H1 (cell line): ENCODE results near the gene RELN. TPM values are rescaled to one million over a fixed set of nuclear protein-coding genes. Genes with fewer than 3 reads are reported as not detected.

Experiments used
- CTCF ChIA-PET: fragments of 300-600 bp; sonication (Branson Sonifier 250); formaldehyde crosslinking; loops from one replicate; lab custom pipeline; 2021; ENCODE audit not compliant: partially characterized antibody; lab: Charles Lee
- POLR2A ChIA-PET: fragments of 300-600 bp; sonication (Branson Sonifier 250); formaldehyde crosslinking; loops from one replicate; lab custom pipeline; 2021; ENCODE audit warnings: inconsistent platforms; ENCODE audit not compliant: partially characterized antibody; lab: Charles Lee
- DNase-seq, 2 experiments: peaks; one replicate each; pipeline versions ENCODE4 v3.0.0 to v3.0.0-alpha.2; 2010 to 2022; ENCODE audit warnings: low spot score in 2 of 2, low read depth in 1 of 2, mixed read lengths in 1 of 2
- FAIRE-seq: peaks from 2 replicates; lab custom pipeline; 2011; peaks lifted over from hg19 to GRCh38; lab: Jason Lieb, UNC
- H2AFZ ChIP-seq: 2 replicates; pipeline ENCODE4 v1.8.1; 2012; ENCODE audit warnings: low read length, inconsistent platforms
- H2AK5ac ChIP-seq: 2 replicates; pipeline ENCODE4 v1.6.1; 2013; ENCODE audit warnings: low read depth, low read length
- H2BK120ac ChIP-seq: replicated peaks from 2 replicates; pipeline ENCODE3; 2013; ENCODE audit warnings: low read depth, low read length, inconsistent platforms
- H2BK12ac ChIP-seq: 2 replicates; pipeline ENCODE4 v1.6.1; 2013; ENCODE audit warnings: low read depth, low read length
- H2BK15ac ChIP-seq: 2 replicates; pipeline ENCODE4 v1.6.1; 2013; ENCODE audit warnings: low read length
- H2BK20ac ChIP-seq: 2 replicates; pipeline ENCODE4 v1.6.1; 2013; ENCODE audit warnings: low read length
- H2BK5ac ChIP-seq: 2 replicates; pipeline ENCODE4 v1.6.1; 2013; ENCODE audit warnings: low read depth, low read length
- H3K14ac ChIP-seq: 2 replicates; pipeline ENCODE4 v1.6.1; 2013; ENCODE audit warnings: inconsistent platforms; ENCODE audit not compliant: insufficient read length
- H3K18ac ChIP-seq: 2 replicates; pipeline ENCODE4 v1.6.1; 2013; ENCODE audit warnings: low read length; ENCODE audit errors: extremely low read depth
- H3K23ac ChIP-seq: 2 replicates; pipeline ENCODE4 v1.6.1; 2013; ENCODE audit warnings: inconsistent platforms; ENCODE audit not compliant: insufficient read length
- H3K23me2 ChIP-seq: 2 replicates; pipeline ENCODE4 v1.6.1; 2013; ENCODE audit warnings: low read depth, low read length
- H3K27ac ChIP-seq: 2 replicates; pipeline ENCODE4 v1.6.1; 2011; ENCODE audit warnings: low read depth, low read length, inconsistent platforms
- H3K27me3 ChIP-seq, 4 experiments: replicated peaks in 1 of 4; 1 replicate in 1 of 4; 2 replicates in 3 of 4; pipeline versions ENCODE4 v1.6.1 to v1.8.1; 2011 to 2013; ENCODE audit warnings: low read length in 3 of 4, mild to moderate bottlenecking in 3 of 4, inconsistent platforms in 2 of 4, mixed read lengths in 2 of 4, moderate library complexity in 1 of 4; ENCODE audit not compliant: control insufficient read depth in 3 of 4, insufficient read depth in 3 of 4; ENCODE audit errors: extremely low read depth in 1 of 4
- H3K36me3 ChIP-seq, 4 experiments: 2 replicates each; pipeline versions ENCODE4 v1.6.1 to v1.8.1; 2011 to 2013; ENCODE audit warnings: mild to moderate bottlenecking in 4 of 4, low read length in 3 of 4, moderate library complexity in 2 of 4, control low read depth in 1 of 4, inconsistent platforms in 1 of 4; ENCODE audit not compliant: insufficient read depth in 4 of 4, control insufficient read depth in 2 of 4
- H3K4ac ChIP-seq: replicated peaks from 2 replicates; pipeline ENCODE3; 2013; ENCODE audit warnings: low read length, low read depth, mixed read lengths, inconsistent platforms; ENCODE audit not compliant: insufficient read length
- H3K4me1 ChIP-seq, 4 experiments: replicated peaks in 1 of 4; 1 replicate in 1 of 4; 2 replicates in 3 of 4; pipeline versions ENCODE4 v1.6.1 to v1.8.1; 2011 to 2013; ENCODE audit warnings: low read length in 3 of 4, inconsistent platforms in 2 of 4, mixed read lengths in 1 of 4; ENCODE audit not compliant: insufficient read depth in 4 of 4, control insufficient read depth in 3 of 4
- H3K4me2 ChIP-seq, 2 experiments: 2 replicates each; pipeline versions ENCODE4 v1.6.1 to v1.8.1; 2011 to 2013; ENCODE audit warnings: low read depth in 2 of 2, low read length in 2 of 2, control low read depth in 1 of 2, inconsistent platforms in 1 of 2, mild to moderate bottlenecking in 1 of 2; ENCODE audit not compliant: insufficient read depth in 1 of 2
- H3K4me3 ChIP-seq, 4 experiments: fragments of 200-600, 300-600 bp in 1 of 4; sonication (generic), shearing (Covaris generic), sonication (Bioruptor Twin) in 1 of 4; 2 replicates each; pipeline versions ENCODE4 v1.5.1 to v1.8.1; 2011 to 2016; ENCODE audit warnings: low read length in 4 of 4, low read depth in 3 of 4, control low read depth in 2 of 4, inconsistent platforms in 2 of 4, mild to moderate bottlenecking in 2 of 4, mixed read lengths in 1 of 4, moderate library complexity in 1 of 4; ENCODE audit not compliant: insufficient read depth in 2 of 4; ENCODE audit errors: extremely low read depth in 1 of 4
- H3K56ac ChIP-seq: replicated peaks from 2 replicates; pipeline ENCODE3; 2013; ENCODE audit warnings: low read depth, mild to moderate bottlenecking, mixed read lengths, low read length, inconsistent platforms; ENCODE audit not compliant: insufficient read length
- H3K79me1 ChIP-seq: 2 replicates; pipeline ENCODE4 v1.6.1; 2013; ENCODE audit warnings: low read depth, low read length, control low read depth
- H3K79me2 ChIP-seq, 2 experiments: 2 replicates each; pipeline versions ENCODE4 v1.6.1 to v1.8.1; 2012 to 2013; ENCODE audit warnings: low read length in 2 of 2, mild to moderate bottlenecking in 2 of 2, inconsistent platforms in 1 of 2; ENCODE audit not compliant: insufficient read depth in 2 of 2, control insufficient read depth in 1 of 2
- H3K9ac ChIP-seq, 4 experiments: replicated peaks in 1 of 4; 1 replicate in 1 of 4; 2 replicates in 3 of 4; pipeline versions ENCODE4 v1.6.1 to v1.8.1; 2011 to 2013; ENCODE audit warnings: low read depth in 3 of 4, low read length in 3 of 4, control low read depth in 2 of 4, mild to moderate bottlenecking in 2 of 4, moderate library complexity in 2 of 4, inconsistent platforms in 1 of 4; ENCODE audit errors: extremely low read depth in 1 of 4
- H3K9me3 ChIP-seq, 2 experiments: 2 replicates each; pipeline versions ENCODE4 v1.6.1 to v1.8.1; 2012 to 2013; ENCODE audit warnings: mild to moderate bottlenecking in 2 of 2, moderate library complexity in 2 of 2, control low read depth in 1 of 2, inconsistent platforms in 1 of 2, low read depth in 1 of 2, low read length in 1 of 2, mixed read lengths in 1 of 2; ENCODE audit not compliant: insufficient read depth in 2 of 2
- H4K20me1 ChIP-seq, 2 experiments: replicated peaks in 1 of 2; 2 replicates each; pipeline versions ENCODE3 to v1.8.1; 2011 to 2013; ENCODE audit warnings: inconsistent platforms in 2 of 2, low read length in 2 of 2, mild to moderate bottlenecking in 1 of 2; ENCODE audit not compliant: insufficient read depth in 2 of 2, control insufficient read depth in 1 of 2
- H4K5ac ChIP-seq: 2 replicates; pipeline ENCODE4 v1.6.1; 2013; ENCODE audit warnings: low read length, low read depth, mixed read lengths, inconsistent platforms; ENCODE audit not compliant: insufficient read length
- H4K8ac ChIP-seq: 2 replicates; pipeline ENCODE4 v1.8.0; 2013; ENCODE audit warnings: mild to moderate bottlenecking, moderate library complexity, low read length, inconsistent platforms; ENCODE audit not compliant: insufficient read depth; ENCODE audit errors: extremely low read depth
- H4K91ac ChIP-seq: replicated peaks from 2 replicates; pipeline ENCODE3; 2013; ENCODE audit warnings: low read length, mixed read lengths, inconsistent platforms; ENCODE audit not compliant: insufficient read length
- CHD2 ChIP-seq: IDR thresholded peaks from 2 replicates; pipeline ENCODE4 v1.6.1; 2012; ENCODE audit warnings: low read length, improper control_type of control experiment
- CREB1 ChIP-seq: IDR thresholded peaks from 2 replicates; pipeline ENCODE4 v1.6.1; 2012; ENCODE audit warnings: inconsistent platforms
- CTBP2 ChIP-seq: IDR thresholded peaks from 2 replicates; pipeline ENCODE4 v1.7.0; 2011; ENCODE audit warnings: borderline replicate concordance, mild to moderate bottlenecking, moderate library complexity, mixed read lengths, low read length; ENCODE audit not compliant: insufficient read depth, insufficient read length
- EGR1 ChIP-seq: IDR thresholded peaks from 2 replicates; pipeline ENCODE4 v1.6.1; 2011; ENCODE audit warnings: low read depth, low read length, borderline replicate concordance
- GABPA ChIP-seq: IDR thresholded peaks from 2 replicates; pipeline ENCODE4 v1.6.1; 2011; ENCODE audit warnings: mild to moderate bottlenecking, low read length, moderate library complexity, borderline replicate concordance; ENCODE audit not compliant: insufficient read depth
- JUND ChIP-seq: IDR thresholded peaks from 2 replicates; pipeline ENCODE4 v1.6.1; 2011; ENCODE audit warnings: mild to moderate bottlenecking, improper control_type of control experiment, low read length
- KDM5A ChIP-seq: fragments of 200-600 bp; IDR thresholded peaks from 2 replicates; pipeline ENCODE4 v1.7.1; 2012; ENCODE audit warnings: mild to moderate bottlenecking, low read length, inconsistent platforms, mixed read lengths
- MAFK ChIP-seq: IDR thresholded peaks from 2 replicates; pipeline ENCODE4 v1.6.1; 2012; ENCODE audit warnings: low read depth, mild to moderate bottlenecking, improper control_type of control experiment, low read length
- MAX ChIP-seq: IDR thresholded peaks from 2 replicates; pipeline ENCODE4 v1.6.1; 2012; ENCODE audit warnings: inconsistent platforms
- POLR2A ChIP-seq, 2 experiments: IDR thresholded peaks; 1 replicate in 1 of 2; 2 replicates in 1 of 2; pipeline ENCODE4 v1.6.1; 2011; ENCODE audit warnings: low read depth in 2 of 2, low read length in 2 of 2, mild to moderate bottlenecking in 2 of 2; ENCODE audit errors: control extremely low read depth in 1 of 2
- RAD21 ChIP-seq, 2 experiments: IDR thresholded peaks in 1 of 2; conservative IDR thresholded peaks in 1 of 2; 2 replicates each; pipeline ENCODE4 v1.6.1; 2011; ENCODE audit warnings: low read depth in 2 of 2, low read length in 2 of 2, improper control_type of control experiment in 1 of 2, inconsistent platforms in 1 of 2, mild to moderate bottlenecking in 1 of 2, moderate library complexity in 1 of 2
- RBBP5 ChIP-seq: IDR thresholded peaks from 2 replicates; pipeline ENCODE4 v1.7.1; 2012; ENCODE audit warnings: low read depth, mild to moderate bottlenecking, inconsistent platforms, low read length, moderate library complexity, borderline replicate concordance
- SP1 ChIP-seq: IDR thresholded peaks from 2 replicates; pipeline ENCODE4 v1.6.1; 2011; ENCODE audit warnings: low read depth, low read length
- SP2 ChIP-seq: IDR thresholded peaks from 2 replicates; pipeline ENCODE4 v1.6.1; 2012; ENCODE audit warnings: mild to moderate bottlenecking, low read length, inconsistent platforms
- TAF1 ChIP-seq: IDR thresholded peaks from 2 replicates; pipeline ENCODE4 v1.6.1; 2011; ENCODE audit warnings: mild to moderate bottlenecking, low read depth, low read length
- TCF12 ChIP-seq: IDR thresholded peaks from 2 replicates; pipeline ENCODE4 v1.6.1; 2011; ENCODE audit warnings: low read depth, mild to moderate bottlenecking, low read length
- WGBS, 2 experiments: shearing (Covaris generic) in 1 of 2; methylation state at CpG; one replicate each; pipeline versions ENCODE4 v1.1.6 to v1.1.7; 2013 to 2015; ENCODE audit warnings: low lambda C conversion rate in 2 of 2, mixed read lengths in 2 of 2, inconsistent platforms in 1 of 2, low coverage in 1 of 2, missing lambda C conversion rate in 1 of 2; ENCODE audit not compliant: insufficient replicate concordance in 2 of 2, insufficient coverage in 1 of 2, insufficient read length in 1 of 2; ENCODE audit errors: extremely low coverage in 1 of 2, missing lambda C conversion rate in 1 of 2; 5-methylcytosine and 5-hydroxymethylcytosine counted together
- polyA plus RNA-seq, 7 experiments: library from polyadenylated mRNA; depleted of rRNA in 3 of 7; stranded (reverse) in 5 of 7; unstranded in 2 of 7; fragments of >200 nt in 5 of 7; fragments of 200-250 nt in 2 of 7; gene quantifications; 1 replicate in 5 of 7; 2 replicates in 1 of 7; 4 replicates in 1 of 7; pipeline versions ENCODE4 v1.2.1 to v1.2.3, GENCODE V29; 2011 to 2013; ENCODE audit warnings: missing spikeins in 2 of 7, mixed read lengths in 2 of 7
- total RNA-seq: library from RNA; stranded (reverse); fragmentation: NEBNext Ultra II Directional; extraction: Animal tissue kit (Norgen Biotek cat#: 25700); gene quantifications from 2 replicates; pipeline ENCODE4 v1.2.1, GENCODE V29; 2021

Gene RELN
- total and polyA plus RNA-seq, 2 of the 8 experiments (the other 6 are each of a cell fraction or from before 2014, with no cell fraction given) = 0.03 to 0.07 TPM

GRCh38 chr7:104024632-104025031 lies 35.2 kb upstream of the RELN start:
- no peak overlapping the region for H3K4ac ChIP-seq
- no peaks in the 10 kb centered on the region for H3K9me3 ChIP-seq
- H3K79me1 ChIP-seq = no peaks in the 10 kb centered on the region
- H4K5ac ChIP-seq = no peak overlapping the region
- H2AFZ ChIP-seq = no peak overlapping the region
- no peak overlapping the region for H2BK12ac ChIP-seq
- DNase-seq = no peak
- H4K8ac ChIP-seq = no peak overlapping the region
- FAIRE-seq = no peak
- no peak overlapping the region for H3K27ac ChIP-seq
- H2BK5ac ChIP-seq = no peak overlapping the region
- H2AK5ac ChIP-seq = no peak overlapping the region
- H2BK20ac ChIP-seq = no peak overlapping the region
- H3K79me2 ChIP-seq = no peaks in the 10 kb centered on the region
- H3K4me1 ChIP-seq = no peaks in the 10 kb centered on the region
- ChIA-PET CTCF (interaction anchor here (0.9 to 1.5 kb wide), 3 partner anchors 15 to 77 kb away, joined by 3 to 4 read pairs (median 3); no protein-coding TSS in a partner anchor), POLR2A (no interaction called here)
- no peak overlapping the region for H2BK15ac ChIP-seq
- no peak overlapping the region for H3K23ac ChIP-seq
- H3K14ac ChIP-seq = no peak overlapping the region
- 88% methylated on average over 2 of the region's 2 CpGs; no CpG with 5 or more reads in 1 of the 2 experiments for WGBS, 2 experiments
- H3K9ac ChIP-seq = no peak overlapping the region
- no peak overlapping the region for H3K18ac ChIP-seq
- H3K4me3 ChIP-seq = no peak overlapping the region
- no peak overlapping the region for H3K56ac ChIP-seq
- H3K36me3 ChIP-seq = no peaks in the 10 kb centered on the region
- H2BK120ac ChIP-seq = no peak overlapping the region
- no peaks in the 10 kb centered on the region for H4K20me1 ChIP-seq
- no peak overlapping the region for H4K91ac ChIP-seq
- H3K4me2 ChIP-seq = no peak overlapping the region
- no peaks in the 10 kb centered on the region for H3K23me2 ChIP-seq
- H3K27me3 ChIP-seq = no peaks in the 10 kb centered on the region
- no peak for TF ChIP-seq GABPA
- TF ChIP-seq TAF1 = no peak
- TF ChIP-seq SP2 = no peak
- TF ChIP-seq RBBP5 = no peak
- TF ChIP-seq MAX = no peak
- no peak for TF ChIP-seq SP1
- TF ChIP-seq CHD2 = no peak
- TF ChIP-seq MAFK = no peak
- no peak for TF ChIP-seq CREB1
- TF ChIP-seq KDM5A = no peak
- no peak for TF ChIP-seq TCF12
- TF ChIP-seq CTBP2 = no peak
- no peak for TF ChIP-seq EGR1
- no peak for TF ChIP-seq RAD21 (IDR thresholded peaks at IDR 0.05 in 1 of 2, conservative IDR thresholded peaks at IDR 0.05 in 1 of 2; ENCODE audit: low read depth in 2 of 2, low read length in 2 of 2)
- no peak for TF ChIP-seq POLR2A (IDR thresholded peaks at IDR 0.05; ENCODE audit: control extremely low read depth in 1 of 2, low read depth in 2 of 2, low read length in 2 of 2)
- no peak for TF ChIP-seq JUND
